HG02759 (cell line): Measurements from ENCODE around the gene PRKG1.

ENCODE experiments used
- ATAC-seq: cut with Tn5 transposase; IDR thresholded peaks from one replicate; pipeline ENCODE4 v1.9.1; 2021; ENCODE audit warnings: mild to moderate bottlenecking, moderate library complexity; ENCODE audit not compliant: unreplicated experiment

PRKG1 gene

GRCh38 chr10:52064084-52064845, 990.0 kb downstream of the PRKG1 start:
- ATAC-seq, result no peak

- no peak for ATAC-seq
Measured at GRCh38 chr10:52066383-52066782, 992.1 kb downstream of the PRKG1 start.

GRCh38 chr10:52068485-52068884, 994.2 kb downstream of the PRKG1 start:
- no peak for ATAC-seq

GRCh38 chr10:52071814-52072213, 997.5 kb downstream of the PRKG1 start:
- ATAC-seq, result no peak

GRCh38 chr10:52074505-52075026, 1000.3 kb downstream of the PRKG1 start:
- ATAC-seq, result no peak

- no peak for ATAC-seq
Measured at GRCh38 chr10:52077814-52078213, 1003.5 kb downstream of the PRKG1 start.

- ATAC-seq, result no peak
Measured at GRCh38 chr10:52078397-52078937, 1004.2 kb downstream of the PRKG1 start.

GRCh38 chr10:52082307-52082706, 1008.0 kb downstream of the PRKG1 start:
- peak; percentile 72 for ATAC-seq

GRCh38 chr10:52083422-52083821, 1009.1 kb downstream of the PRKG1 start:
- ATAC-seq, result no peak

- no peak for ATAC-seq
Measured at GRCh38 chr10:52092390-52092789, 1018.1 kb downstream of the PRKG1 start.

GRCh38 chr10:52098130-52098529, 1023.8 kb downstream of the PRKG1 start:
- ATAC-seq, result no peak

- no peak for ATAC-seq
Measured at GRCh38 chr10:52099026-52099600, 1024.8 kb downstream of the PRKG1 start.

- ATAC-seq, result no peak
Measured at GRCh38 chr10:52100011-52100547, 1025.8 kb downstream of the PRKG1 start.

GRCh38 chr10:52105301-52105700, 1031.0 kb downstream of the PRKG1 start:
- no peak for ATAC-seq

- ATAC-seq, result no peak
Measured at GRCh38 chr10:52106011-52106410, 1031.7 kb downstream of the PRKG1 start.

- ATAC-seq, result no peak
Measured at GRCh38 chr10:52106899-52107298, 1032.6 kb downstream of the PRKG1 start.

- no peak for ATAC-seq
Measured at GRCh38 chr10:52108236-52108635, 1033.9 kb downstream of the PRKG1 start.

GRCh38 chr10:52110576-52110975, 1036.3 kb downstream of the PRKG1 start:
- no peak for ATAC-seq

GRCh38 chr10:52111101-52111891, 1037.0 kb downstream of the PRKG1 start:
- ATAC-seq, result no peak

GRCh38 chr10:52115823-52116222, 1041.5 kb downstream of the PRKG1 start:
- no peak for ATAC-seq

GRCh38 chr10:52119507-52119906, 1045.2 kb downstream of the PRKG1 start:
- ATAC-seq, result no peak
